Body of pancreas (tissue), 4 donors: Measurements from ENCODE around the gene M1AP. TPM values are rescaled to one million over a fixed set of nuclear protein-coding genes. Genes with fewer than 3 reads are reported as not detected.

ENCODE experiments used
- ATAC-seq: fragments of 150-250 bp; one replicate; pipeline ENCODE4 v1.9.1; 2016
- DNase-seq, 4 donors: peaks; one replicate each; pipeline ENCODE4 v3.0.0-alpha.2; 2019
- H3K27ac ChIP-seq, 4 donors: fragments of 200-600 bp; sonication (generic); 1 replicate in 3 of 4; 2 replicates in 1 of 4; pipeline versions ENCODE4 v1.5.1 to v1.6.1; 2016 to 2019; ENCODE audit warnings: mild to moderate bottlenecking in 1 of 4, mixed read lengths in 1 of 4, moderate library complexity in 1 of 4
- H3K27me3 ChIP-seq, 2 donors: fragments of 200-600 bp; sonication (generic); one replicate each; pipeline ENCODE4 v1.6.0; 2016; ENCODE audit warnings: mild to moderate bottlenecking in 1 of 2
- H3K36me3 ChIP-seq, 2 donors: fragments of 200-600 bp; sonication (generic); replicated peaks in 1 of 2; 2 replicates each; pipeline ENCODE4 v1.5.1; 2016; ENCODE audit warnings: low read depth in 2 of 2; ENCODE audit not compliant: insufficient read depth in 1 of 2
- H3K4me1 ChIP-seq: fragments of 200-600 bp; sonication (generic); one replicate; pipeline ENCODE4 v1.6.0; 2016
- H3K4me3 ChIP-seq, 2 donors: fragments of 200-600 bp; sonication (generic); 1 replicate in 1 of 2; 2 replicates in 1 of 2; pipeline ENCODE4 v1.5.1; 2016 to 2019
- H3K9me3 ChIP-seq, 3 donors: fragments of 200-600 bp; sonication (generic); 1 replicate in 2 of 3; 2 replicates in 1 of 3; pipeline ENCODE4 v1.5.1; 2016
- POLR2A ChIP-seq, 3 donors: fragments of 450-650 bp; IDR thresholded peaks; one replicate each; pipeline ENCODE4 v1.6.1; 2016; ENCODE audit warnings: antibody characterized with exemption in 3 of 3, mild to moderate bottlenecking in 2 of 3
- WGBS, 2 donors: methylation state at CpG; one replicate each; pipeline ENCODE4 v1.1.5; 2017; 5-methylcytosine and 5-hydroxymethylcytosine counted together
- intact Hi-C: fragments of 100-400 bp; cut with DNase I; formaldehyde crosslinking; loops from one replicate; pipeline ENCODE4 v1.15.1; 2023
- total RNA-seq, 2 donors: library from RNA; depleted of rRNA; stranded (reverse); fragments of >200 nt; gene quantifications; one replicate each; pipeline ENCODE4 v1.1.0, GENCODE V29; 2016
- TF ChIP-seq, protein P1 (sequence below), 7 experiments: fragments of 450-650 bp in 4 of 7; fragments of 200-600 bp in 3 of 7; sonication (generic) in 3 of 7; IDR thresholded peaks; one replicate each; pipeline ENCODE4 v1.5.1; 2016 to 2019; ENCODE audit warnings: antibody characterized with exemption in 7 of 7

Gene M1AP
- total RNA-seq, 2 donors from 2014 or later = not detected

DNA sequence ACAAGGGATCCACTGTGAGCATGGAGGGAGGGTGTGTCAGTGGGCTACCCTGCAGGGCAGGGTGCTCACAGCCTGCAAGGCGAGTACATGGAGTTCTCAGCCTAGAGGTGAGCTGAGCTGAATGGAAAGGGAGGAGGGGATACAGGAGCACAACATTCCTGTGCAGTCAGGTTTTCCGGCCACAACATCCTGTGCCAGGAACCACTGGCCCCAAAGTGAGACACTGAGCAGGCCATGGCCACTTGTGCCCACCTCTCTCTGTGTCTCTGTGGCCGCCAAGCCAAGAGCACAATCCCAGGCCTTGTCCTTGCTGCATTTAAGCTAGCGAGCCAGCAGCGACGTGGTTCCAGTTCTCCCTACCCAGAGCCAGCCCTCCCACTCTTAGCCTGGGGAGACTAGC, 87.5 kb downstream of the M1AP start:
- Histone ChIP-seq H3K4me3 (no peak overlapping the region), H3K4me1 (peaks cover 1% of the 10 kb centered on the region), H3K27ac (no peak overlapping the region), H3K27me3 (no peaks in the 10 kb centered on the region), H3K9me3 (no peaks in the 10 kb centered on the region), H3K36me3 (no peaks in the 10 kb centered on the region)
- DNase-seq (no peak), ATAC-seq (no peak)
- TF ChIP-seq POLR2A (IDR thresholded peaks at IDR 0.05) = no peak
- TF ChIP-seq, protein P1, sequence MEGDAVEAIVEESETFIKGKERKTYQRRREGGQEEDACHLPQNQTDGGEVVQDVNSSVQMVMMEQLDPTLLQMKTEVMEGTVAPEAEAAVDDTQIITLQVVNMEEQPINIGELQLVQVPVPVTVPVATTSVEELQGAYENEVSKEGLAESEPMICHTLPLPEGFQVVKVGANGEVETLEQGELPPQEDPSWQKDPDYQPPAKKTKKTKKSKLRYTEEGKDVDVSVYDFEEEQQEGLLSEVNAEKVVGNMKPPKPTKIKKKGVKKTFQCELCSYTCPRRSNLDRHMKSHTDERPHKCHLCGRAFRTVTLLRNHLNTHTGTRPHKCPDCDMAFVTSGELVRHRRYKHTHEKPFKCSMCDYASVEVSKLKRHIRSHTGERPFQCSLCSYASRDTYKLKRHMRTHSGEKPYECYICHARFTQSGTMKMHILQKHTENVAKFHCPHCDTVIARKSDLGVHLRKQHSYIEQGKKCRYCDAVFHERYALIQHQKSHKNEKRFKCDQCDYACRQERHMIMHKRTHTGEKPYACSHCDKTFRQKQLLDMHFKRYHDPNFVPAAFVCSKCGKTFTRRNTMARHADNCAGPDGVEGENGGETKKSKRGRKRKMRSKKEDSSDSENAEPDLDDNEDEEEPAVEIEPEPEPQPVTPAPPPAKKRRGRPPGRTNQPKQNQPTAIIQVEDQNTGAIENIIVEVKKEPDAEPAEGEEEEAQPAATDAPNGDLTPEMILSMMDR (IDR thresholded peaks at IDR 0.05) = no peak
- intact Hi-C loops = no loop called here
- WGBS, 2 donors = 45 to 60% methylated on average over 6 of the region's 6 CpGs

DNA sequence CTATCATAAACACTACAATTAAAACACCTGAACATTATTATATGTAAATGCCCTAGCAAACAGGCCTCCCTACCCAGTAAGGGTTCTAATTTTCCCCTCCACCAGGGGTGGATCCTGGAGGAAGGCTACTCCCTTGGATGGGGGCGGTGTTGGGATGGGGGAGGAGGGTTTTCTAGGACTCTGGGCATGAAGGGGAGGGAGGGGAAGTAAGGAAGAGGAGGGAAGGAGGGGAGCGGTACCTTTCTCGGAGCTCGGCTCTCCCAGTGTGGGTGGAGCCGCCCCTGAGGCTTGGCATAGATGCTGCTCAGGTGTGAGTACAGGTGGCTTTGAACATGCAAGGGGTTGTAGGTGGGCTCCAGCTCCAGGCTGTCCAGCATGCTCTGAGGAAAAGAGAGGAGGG, 88.2 kb downstream of the M1AP start:
- 42 to 52% methylated on average over 5 of the region's 5 CpGs for WGBS, 2 donors
- no peak for ATAC-seq
- Histone ChIP-seq H3K36me3 (no peaks in the 10 kb centered on the region), H3K27ac (no peak overlapping the region), H3K9me3 (no peaks in the 10 kb centered on the region), H3K4me3 (no peak overlapping the region), H3K4me1 (peaks cover 8% of the 10 kb centered on the region), H3K27me3 (no peaks in the 10 kb centered on the region)
- intact Hi-C loops = no loop called here
- TF ChIP-seq, protein P1 (IDR thresholded peaks at IDR 0.05) = no peak
- TF ChIP-seq POLR2A (IDR thresholded peaks at IDR 0.05) = no peak
- no peak for DNase-seq

DNA sequence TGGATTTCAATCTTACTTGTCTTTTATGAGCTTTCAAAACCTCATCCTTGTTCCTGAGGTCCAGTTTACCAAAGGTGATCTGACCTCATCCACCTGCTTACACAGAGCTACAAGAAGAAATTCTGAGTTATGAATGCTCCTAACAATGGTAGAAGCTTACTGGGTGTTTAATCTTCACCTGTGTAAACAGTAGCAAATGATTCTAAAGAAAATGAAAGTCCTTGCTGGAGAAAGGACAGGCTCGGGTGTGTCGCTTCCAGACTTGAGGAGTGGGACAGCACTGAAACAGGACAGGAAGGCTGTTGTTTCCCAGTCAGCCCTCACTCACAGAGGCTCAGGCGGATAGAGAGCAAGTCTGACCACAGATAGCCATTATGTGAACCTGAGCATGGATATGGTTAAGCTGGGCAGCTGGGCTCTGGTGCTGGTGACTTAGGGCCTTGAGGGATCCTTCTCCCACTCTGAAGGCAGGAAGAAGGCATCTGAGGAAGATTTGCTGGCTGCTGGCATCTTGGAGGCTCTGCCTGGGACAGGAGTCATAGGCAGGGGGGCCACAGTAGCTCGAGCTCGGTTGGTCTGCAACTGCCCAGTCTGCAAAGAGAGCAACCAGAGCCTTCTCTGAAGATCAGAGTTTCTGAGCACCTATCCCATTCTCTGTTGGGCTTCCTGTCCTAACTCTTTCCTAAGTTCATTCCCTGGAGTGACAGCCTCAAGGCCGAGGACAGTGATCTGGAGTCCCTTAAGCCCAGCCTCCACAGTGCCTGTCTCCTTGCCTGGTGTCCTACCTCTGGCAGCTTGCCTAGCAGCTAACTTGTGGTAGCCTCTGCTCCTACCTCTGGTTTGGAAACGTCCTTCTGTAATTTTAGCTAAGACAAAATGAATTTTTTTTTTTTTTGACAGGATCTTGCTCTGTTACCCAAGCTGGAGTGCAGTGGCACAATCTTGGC, 89.6 kb downstream of the M1AP start:
- H3K27ac ChIP-seq = no peak overlapping the region
- TF ChIP-seq, protein P1 (IDR thresholded peaks at IDR 0.05) = no peak
- TF ChIP-seq POLR2A (IDR thresholded peaks at IDR 0.05) = no peak
- DNase-seq (no peak), ATAC-seq (no peak)
- no peaks in the 10 kb centered on the region for H3K36me3 ChIP-seq
- WGBS, 2 donors = 54 to 55% methylated on average over 7 of the region's 7 CpGs
- peaks cover 12% of the 10 kb centered on the region for H3K4me1 ChIP-seq
- H3K27me3 ChIP-seq = no peaks in the 10 kb centered on the region
- no peak overlapping the region for H3K4me3 ChIP-seq
- H3K9me3 ChIP-seq = no peaks in the 10 kb centered on the region
- intact Hi-C loops = no loop called here

DNA sequence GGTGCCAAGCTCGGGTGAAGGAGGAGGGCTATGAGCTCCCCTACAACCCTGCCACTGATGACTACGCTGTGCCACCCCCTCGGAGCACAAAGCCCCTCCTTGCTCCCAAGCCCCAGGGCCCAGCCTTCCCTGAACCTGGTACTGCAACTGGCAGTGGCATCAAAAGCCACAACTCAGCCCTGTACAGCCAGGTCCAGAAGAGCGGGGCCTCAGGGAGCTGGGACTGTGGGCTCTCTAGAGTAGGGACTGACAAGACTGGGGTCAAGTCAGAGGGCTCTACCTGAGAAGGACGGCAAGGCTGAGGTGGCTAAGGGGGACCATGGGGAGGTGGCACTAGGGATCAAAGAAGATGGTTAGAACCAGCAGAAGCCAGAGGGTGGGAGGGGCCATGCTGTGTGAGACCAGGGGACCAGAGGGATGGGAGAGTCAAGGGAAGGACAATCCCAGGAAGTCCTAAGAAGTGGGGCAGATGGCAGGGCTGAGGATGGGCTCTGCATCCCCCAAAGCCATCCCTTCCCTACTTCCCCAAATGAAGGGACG, 91.2 kb downstream of the M1AP start:
- intact Hi-C loops = no loop called here
- no peak overlapping the region for H3K27ac ChIP-seq
- no peak for DNase-seq
- TF ChIP-seq, protein P1 (IDR thresholded peaks at IDR 0.05) = no peak
- no peak for TF ChIP-seq POLR2A (IDR thresholded peaks at IDR 0.05)
- ATAC-seq = no peak
- no peaks in the 10 kb centered on the region for H3K27me3 ChIP-seq
- no peaks in the 10 kb centered on the region for H3K36me3 ChIP-seq
- H3K9me3 ChIP-seq = no peaks in the 10 kb centered on the region
- no peak overlapping the region for H3K4me3 ChIP-seq
- H3K4me1 ChIP-seq = peaks cover 16% of the 10 kb centered on the region
- 89 to 96% methylated on average over 6 of the region's 6 CpGs for WGBS, 2 donors
